ENCODE results near the gene NYNRIN.

NYNRIN gene

DNA sequence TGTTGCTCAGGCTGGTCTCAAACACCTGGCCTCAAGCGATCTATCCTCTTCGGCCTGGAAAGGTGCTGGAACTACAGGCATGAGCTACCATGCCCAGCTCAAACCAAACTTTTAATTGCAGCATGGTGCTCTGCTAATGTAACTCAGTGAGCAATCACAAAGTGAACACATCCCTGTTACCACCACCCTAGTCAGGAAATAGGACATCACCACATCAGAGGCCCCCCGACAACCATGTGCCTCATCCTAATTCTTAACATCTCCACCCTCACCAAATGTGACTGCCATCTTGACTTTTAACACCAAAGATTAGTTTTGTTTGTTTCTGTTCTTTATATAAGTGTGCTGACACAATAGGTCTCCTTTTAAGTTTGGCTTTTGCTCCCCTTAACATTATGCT, 66.6 kb downstream of the NYNRIN start:
- TF ChIP-seq, protein P1, sequence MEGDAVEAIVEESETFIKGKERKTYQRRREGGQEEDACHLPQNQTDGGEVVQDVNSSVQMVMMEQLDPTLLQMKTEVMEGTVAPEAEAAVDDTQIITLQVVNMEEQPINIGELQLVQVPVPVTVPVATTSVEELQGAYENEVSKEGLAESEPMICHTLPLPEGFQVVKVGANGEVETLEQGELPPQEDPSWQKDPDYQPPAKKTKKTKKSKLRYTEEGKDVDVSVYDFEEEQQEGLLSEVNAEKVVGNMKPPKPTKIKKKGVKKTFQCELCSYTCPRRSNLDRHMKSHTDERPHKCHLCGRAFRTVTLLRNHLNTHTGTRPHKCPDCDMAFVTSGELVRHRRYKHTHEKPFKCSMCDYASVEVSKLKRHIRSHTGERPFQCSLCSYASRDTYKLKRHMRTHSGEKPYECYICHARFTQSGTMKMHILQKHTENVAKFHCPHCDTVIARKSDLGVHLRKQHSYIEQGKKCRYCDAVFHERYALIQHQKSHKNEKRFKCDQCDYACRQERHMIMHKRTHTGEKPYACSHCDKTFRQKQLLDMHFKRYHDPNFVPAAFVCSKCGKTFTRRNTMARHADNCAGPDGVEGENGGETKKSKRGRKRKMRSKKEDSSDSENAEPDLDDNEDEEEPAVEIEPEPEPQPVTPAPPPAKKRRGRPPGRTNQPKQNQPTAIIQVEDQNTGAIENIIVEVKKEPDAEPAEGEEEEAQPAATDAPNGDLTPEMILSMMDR (IDR thresholded peaks at IDR 0.05; ENCODE audit: borderline replicate concordance, control extremely low read depth, extremely low read depth, insufficient read depth, missing control alignments): no peak
- DNase-seq (ENCODE audit: low spot score): no peak
- in situ Hi-C loops (cut with MboI; ENCODE audit: low sequenced_read_pairs, unreplicated experiment): no loop called here

DNA sequence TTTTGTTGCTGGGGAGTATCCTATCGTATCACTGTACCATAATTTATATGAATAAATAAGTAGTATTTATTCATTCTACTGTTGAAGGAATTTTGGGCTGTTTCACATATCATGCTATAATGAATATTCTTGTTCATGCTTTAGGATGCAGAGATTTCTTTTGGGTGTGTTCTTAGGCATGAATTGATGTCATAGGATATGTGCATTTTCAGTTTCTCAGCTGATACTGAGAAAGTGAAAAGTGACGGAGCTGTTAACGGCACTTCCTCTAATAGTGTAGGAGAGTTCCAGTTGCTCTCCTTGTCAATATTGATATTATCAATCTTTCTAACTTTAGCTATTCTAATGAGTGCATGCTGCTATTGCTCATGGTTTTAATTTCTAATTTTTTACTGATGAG, 67.0 kb downstream of the NYNRIN start:
- no peak for DNase-seq (ENCODE audit: low spot score)
- in situ Hi-C loops (cut with MboI; ENCODE audit: low sequenced_read_pairs, unreplicated experiment): no loop called here
- TF ChIP-seq, protein P1 (IDR thresholded peaks at IDR 0.05; ENCODE audit: borderline replicate concordance, control extremely low read depth, extremely low read depth, insufficient read depth, missing control alignments): no peak
